Endothelial cell (in vitro differentiated cells): ENCODE data around the gene NFE2L1. TPM values are rescaled to one million over a fixed set of nuclear protein-coding genes. Genes with fewer than 3 reads are reported as not detected.
A peak's percentile ranks its signal among the peaks of the same experiment; 100 is the strongest.

ENCODE experiments used
- DNase-seq: peaks from one replicate; pipeline ENCODE4 v3.0.0; 2021; ENCODE audit warnings: low spot score
- H3K27ac Mint-ChIP-seq: one replicate; pipeline ENCODE4 v1.8.0; 2021; ENCODE audit warnings: mixed read lengths, inconsistent platforms; ENCODE audit not compliant: unreplicated experiment
- H3K27me3 Mint-ChIP-seq: one replicate; pipeline ENCODE4 v1.8.0; 2021; ENCODE audit warnings: mild to moderate bottlenecking, moderate library complexity, mixed read lengths, inconsistent platforms; ENCODE audit not compliant: unreplicated experiment
- H3K36me3 Mint-ChIP-seq: one replicate; pipeline ENCODE4 v1.8.0; 2021; ENCODE audit warnings: mild to moderate bottlenecking, low read depth, mixed read lengths, inconsistent platforms; ENCODE audit not compliant: unreplicated experiment
- H3K4me1 Mint-ChIP-seq: one replicate; pipeline ENCODE4 v1.8.0; 2021; ENCODE audit warnings: mild to moderate bottlenecking, mixed read lengths, inconsistent platforms; ENCODE audit not compliant: unreplicated experiment
- H3K4me3 Mint-ChIP-seq: one replicate; pipeline ENCODE4 v1.8.0; 2021; ENCODE audit warnings: mild to moderate bottlenecking, mixed read lengths, inconsistent platforms; ENCODE audit not compliant: unreplicated experiment
- H3K9me3 Mint-ChIP-seq: one replicate; pipeline ENCODE4 v1.8.0; 2021; ENCODE audit warnings: mixed read lengths, inconsistent platforms; ENCODE audit not compliant: unreplicated experiment
- CTCF ChIP-seq: fragments of 200-600 bp; sonication (generic); IDR thresholded peaks from one replicate; pipeline ENCODE4 v1.5.0; 2021; ENCODE audit warnings: antibody characterized with exemption; ENCODE audit not compliant: unreplicated experiment
- total RNA-seq: library from RNA; stranded (reverse); fragmentation: NEBNext Ultra II Directional; extraction: Animal tissue kit (Norgen Biotek cat#: 25700); gene quantifications from one replicate; pipeline ENCODE4 v1.2.1, GENCODE V29; 2021; ENCODE audit not compliant: unreplicated experiment

The NFE2L1 gene
- total RNA-seq, 1 donor from 2014 or later, result 243 TPM

DNA sequence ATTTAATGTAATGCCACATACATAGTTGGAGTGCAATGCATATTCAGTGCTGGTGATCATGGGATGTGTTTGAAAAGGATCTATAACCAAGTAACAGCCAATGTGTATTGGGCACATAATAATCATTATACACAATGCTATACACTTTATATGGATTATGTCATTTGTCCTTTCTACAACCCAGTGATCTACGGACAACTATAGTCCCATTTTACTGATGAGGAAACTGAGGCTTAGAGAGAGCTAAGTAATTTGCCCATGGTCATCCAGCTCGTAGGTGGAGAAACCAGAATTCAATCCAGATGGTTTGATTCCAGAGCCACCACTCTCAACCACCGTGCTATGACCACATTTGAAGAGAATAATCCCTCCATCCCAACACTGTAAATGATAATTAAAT is 38.0 kb upstream of the NFE2L1 start:
- H3K4me3 Mint-ChIP-seq, result no peak overlapping the region
- H3K9me3 Mint-ChIP-seq, result no peaks in the 10 kb centered on the region
- no peak for TF ChIP-seq CTCF
- no peak for DNase-seq
- H3K27ac Mint-ChIP-seq, result no peak overlapping the region
- H3K27me3 Mint-ChIP-seq, result peaks cover 12% of the 10 kb centered on the region
- H3K36me3 Mint-ChIP-seq, result no peaks in the 10 kb centered on the region
- H3K4me1 Mint-ChIP-seq, result peaks cover 7% of the 10 kb centered on the region

DNA sequence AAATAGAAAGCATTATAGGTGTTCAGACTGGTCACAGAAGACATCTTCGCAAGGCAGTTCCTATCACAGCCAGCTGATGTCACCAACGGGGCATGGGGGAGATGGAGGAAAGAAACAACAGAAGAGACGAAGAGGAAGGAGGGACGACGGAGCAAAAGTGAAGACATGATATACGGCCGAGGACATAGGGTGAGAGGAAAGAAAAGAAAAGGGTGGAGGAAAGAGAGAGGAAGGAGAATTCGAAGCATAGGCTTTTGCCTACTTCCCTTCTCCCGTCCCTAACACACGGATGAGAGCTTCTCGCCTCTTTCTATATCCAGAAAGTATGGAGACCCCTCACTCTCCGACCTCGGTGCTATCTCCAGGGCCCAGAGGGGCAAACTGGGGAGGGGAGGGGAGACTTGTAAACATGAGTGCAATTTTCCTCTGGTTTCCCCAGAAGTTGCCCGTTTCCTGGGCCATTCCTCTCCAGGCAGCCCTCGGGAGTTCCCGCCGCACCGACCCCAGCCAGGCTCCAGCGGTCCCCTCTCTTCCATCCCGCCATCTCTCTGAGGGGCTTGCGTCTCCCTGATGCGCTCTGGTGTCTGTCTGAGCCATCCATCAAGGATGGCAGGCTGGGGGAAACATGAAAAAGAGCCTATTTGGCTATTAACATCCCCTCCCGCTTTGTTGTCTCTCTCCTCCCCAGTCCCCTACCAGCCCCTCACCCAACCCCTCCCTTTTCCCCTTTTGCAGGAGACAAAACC is 36.6 kb upstream of the NFE2L1 start:
- Mint-ChIP-seq H3K27me3 (peaks cover 11% of the 10 kb centered on the region), H3K9me3 (no peaks in the 10 kb centered on the region), H3K4me3 (peak overlapping the region; percentile 86), H3K4me1 (peaks cover 10% of the 10 kb centered on the region), H3K36me3 (no peaks in the 10 kb centered on the region), H3K27ac (no peak overlapping the region)
- peak; percentile 28 for TF ChIP-seq CTCF
- no peak for DNase-seq

- no peak overlapping the region for H3K27ac Mint-ChIP-seq
- peaks cover 11% of the 10 kb centered on the region for H3K27me3 Mint-ChIP-seq
- H3K36me3 Mint-ChIP-seq, result no peaks in the 10 kb centered on the region
- TF ChIP-seq CTCF, result no peak
- H3K4me3 Mint-ChIP-seq, result peak overlapping the region; percentile 86
- H3K4me1 Mint-ChIP-seq, result peaks cover 10% of the 10 kb centered on the region
- peak; percentile 48 for DNase-seq
- no peaks in the 10 kb centered on the region for H3K9me3 Mint-ChIP-seq
These were observed 36.0 kb upstream of the NFE2L1 start for GRCh38 chr17:48012151-48012520.

DNA sequence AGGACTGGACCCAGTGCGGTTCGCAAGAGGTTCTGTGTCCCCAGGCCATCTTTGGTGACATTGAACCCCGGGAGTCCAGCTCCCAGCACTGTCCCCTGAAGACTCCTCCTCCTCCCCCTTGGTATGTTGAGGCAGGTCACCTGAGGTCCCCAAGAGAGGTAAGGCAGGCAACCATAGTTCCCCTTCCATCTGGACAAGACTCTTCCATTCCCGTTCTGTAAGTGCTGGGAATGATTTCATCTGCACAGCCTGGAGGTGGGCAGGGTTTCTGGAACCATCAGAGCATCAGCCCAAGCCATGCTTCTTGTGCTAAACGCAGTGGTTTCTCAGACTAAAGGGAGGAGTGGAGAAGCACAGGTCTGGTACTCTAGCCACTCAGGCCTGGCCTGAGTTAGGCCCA is 35.5 kb upstream of the NFE2L1 start:
- no peak overlapping the region for H3K27ac Mint-ChIP-seq
- no peak for TF ChIP-seq CTCF
- no peak for DNase-seq
- peak overlapping the region; percentile 47 for H3K4me3 Mint-ChIP-seq
- H3K4me1 Mint-ChIP-seq, result peaks cover 10% of the 10 kb centered on the region
- H3K36me3 Mint-ChIP-seq, result no peaks in the 10 kb centered on the region
- no peaks in the 10 kb centered on the region for H3K9me3 Mint-ChIP-seq
- H3K27me3 Mint-ChIP-seq, result peaks cover 11% of the 10 kb centered on the region

- Mint-ChIP-seq H3K4me1 (peaks cover 10% of the 10 kb centered on the region), H3K36me3 (no peaks in the 10 kb centered on the region), H3K9me3 (no peaks in the 10 kb centered on the region), H3K4me3 (no peak overlapping the region), H3K27me3 (peaks cover 11% of the 10 kb centered on the region), H3K27ac (no peak overlapping the region)
- no peak for TF ChIP-seq CTCF
- DNase-seq, result no peak
These were observed 34.1 kb upstream of the NFE2L1 start for GRCh38 chr17:48013876-48014594.
